Neural cell (in vitro differentiated cells): ENCODE data around the gene NELFE. TPM values are rescaled to one million over a fixed set of nuclear protein-coding genes. Genes with fewer than 3 reads are reported as not detected.
"Not testable (repeated sequence)": the region's sequence is repeated elsewhere in the genome, so short reads cannot be mapped to it uniquely, and the experiment has no call there.

Experiments used
- H2AFZ ChIP-seq: fragments of 200-600, 300-800 bp; sonication (generic), shearing (Covaris generic); 2 replicates; pipeline ENCODE4 v1.6.0; 2014; ENCODE audit warnings: low read depth, mild to moderate bottlenecking, antibody characterized with exemption, low read length, moderate library complexity
- H3F3A ChIP-seq: fragments of 200-600 bp; shearing (Covaris generic); 2 replicates; pipeline ENCODE4 v1.6.1; 2016; ENCODE audit warnings: mild to moderate bottlenecking, moderate library complexity, mixed read lengths, antibody characterized with exemption, low read length; ENCODE audit not compliant: insufficient read depth, poor library complexity, severe bottlenecking
- H3K27ac ChIP-seq: fragments of 200-600, 300-800 bp; sonication (generic), shearing (Covaris generic); 2 replicates; pipeline ENCODE4 v1.5.1; 2014; ENCODE audit warnings: mild to moderate bottlenecking, low read length, moderate library complexity
- H3K27me3 ChIP-seq: fragments of 300-800, 200-600 bp; sonication (generic), shearing (Covaris generic); 2 replicates; pipeline ENCODE4 v1.6.0; 2014; ENCODE audit warnings: mild to moderate bottlenecking, low read depth, low read length, moderate library complexity; ENCODE audit not compliant: insufficient read depth
- H3K36me3 ChIP-seq: fragments of 300-800, 200-600 bp; sonication (generic), shearing (Covaris generic); 2 replicates; pipeline ENCODE4 v1.5.1; 2014; ENCODE audit warnings: mild to moderate bottlenecking, antibody characterized with exemption, low read length, moderate library complexity; ENCODE audit not compliant: insufficient read depth
- H3K4me2 ChIP-seq: fragments of 300-800, 200-600 bp; sonication (generic), shearing (Covaris generic); 2 replicates; pipeline ENCODE4 v1.6.0; 2014; ENCODE audit warnings: mild to moderate bottlenecking, low read length
- H3K4me3 ChIP-seq: fragments of 300-800, 200-600 bp; sonication (generic), shearing (Covaris generic); 2 replicates; pipeline ENCODE4 v1.5.1; 2014; ENCODE audit warnings: mild to moderate bottlenecking, low read length, moderate library complexity
- H3K79me2 ChIP-seq: fragments of 200-600 bp; shearing (Covaris generic); replicated peaks from 2 replicates; pipeline ENCODE4 v1.6.0; 2014; ENCODE audit warnings: mild to moderate bottlenecking, low read length, moderate library complexity; ENCODE audit not compliant: insufficient read depth
- H3K9ac ChIP-seq: fragments of 300-800, 200-600 bp; sonication (generic), shearing (Covaris generic); 2 replicates; pipeline ENCODE4 v1.6.1; 2016; ENCODE audit warnings: mild to moderate bottlenecking, low read length, mixed read lengths
- H3K9me2 ChIP-seq: fragments of 200-600 bp; shearing (Covaris generic); 2 replicates; pipeline ENCODE4 v1.6.1; 2016; ENCODE audit warnings: mild to moderate bottlenecking, low read length, mixed read lengths; ENCODE audit not compliant: insufficient read depth
- H3K9me3 ChIP-seq: fragments of 200-600, 300-800 bp; sonication (generic), shearing (Covaris generic); 2 replicates; pipeline ENCODE4 v1.6.1; 2016; ENCODE audit warnings: mild to moderate bottlenecking, mixed run types, low read length, moderate library complexity, mixed read lengths
- H4K20me1 ChIP-seq: fragments of 200-600 bp; shearing (Covaris generic); 2 replicates; pipeline ENCODE4 v1.6.1; 2016; ENCODE audit warnings: mild to moderate bottlenecking, mixed run types; ENCODE audit not compliant: insufficient read depth
- polyA plus RNA-seq: library from polyadenylated mRNA; depleted of rRNA; stranded (reverse); fragments of >200 nt; gene quantifications from 2 replicates; pipeline ENCODE4 v1.2.3, GENCODE V29; 2014

NELFE gene
- polyA plus RNA-seq, 1 donor from 2014 or later: 103 TPM

DNA sequence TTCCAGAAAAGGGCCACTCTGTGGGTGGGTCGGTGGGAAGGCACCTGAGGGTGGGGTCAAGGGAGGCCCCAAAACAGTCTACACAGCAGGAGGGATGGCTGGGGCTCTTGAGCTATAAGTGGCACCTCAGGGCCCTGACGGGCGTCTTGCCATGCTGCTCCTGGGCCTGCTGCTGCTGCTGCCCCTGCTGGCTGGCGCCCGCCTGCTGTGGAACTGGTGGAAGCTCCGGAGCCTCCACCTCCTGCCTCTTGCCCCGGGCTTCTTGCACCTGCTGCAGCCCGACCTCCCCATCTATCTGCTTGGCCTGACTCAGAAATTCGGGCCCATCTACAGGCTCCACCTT lies 46.7 kb upstream of the NELFE start:
- H3K27ac ChIP-seq, H3K27me3 ChIP-seq, H3K36me3 ChIP-seq, H3K79me2 ChIP-seq, H3F3A ChIP-seq, H3K4me3 ChIP-seq, H2AFZ ChIP-seq, H3K9ac ChIP-seq, H3K9me2 ChIP-seq, H3K4me2 ChIP-seq, H4K20me1 ChIP-seq, H3K9me3 ChIP-seq: not testable (repeated sequence)

GRCh38 chr6:32004864-32005537 lies 46.2 kb upstream of the NELFE start:
- not testable (repeated sequence) for H2AFZ ChIP-seq, H3K36me3 ChIP-seq, H3K9me3 ChIP-seq, H3K27ac ChIP-seq, H3K9me2 ChIP-seq, H3K79me2 ChIP-seq, H3K4me3 ChIP-seq, H3F3A ChIP-seq, H3K9ac ChIP-seq, H4K20me1 ChIP-seq, H3K27me3 ChIP-seq, H3K4me2 ChIP-seq

DNA sequence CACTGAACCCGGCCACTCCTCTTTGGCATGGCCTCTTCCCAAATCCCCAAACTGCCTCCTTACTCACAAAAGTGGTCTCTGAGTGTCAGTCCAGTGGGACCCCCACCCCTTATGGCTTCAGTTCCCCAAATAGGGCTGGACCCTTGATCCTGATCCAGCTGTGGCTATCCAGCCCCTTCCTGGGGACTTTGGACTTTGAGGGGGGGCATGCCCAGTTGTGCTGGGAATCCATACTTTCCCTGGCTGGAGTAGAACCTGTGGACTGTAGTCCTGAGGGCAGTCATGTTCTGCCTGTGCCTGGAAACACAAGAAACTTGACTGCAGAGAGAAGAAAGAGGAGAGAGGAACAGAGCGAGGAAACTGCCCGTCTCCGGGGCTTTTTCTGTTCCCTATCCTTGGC lies 45.6 kb upstream of the NELFE start:
- not testable (repeated sequence) for H3K4me3 ChIP-seq, H3K9me2 ChIP-seq, H3K27me3 ChIP-seq, H3K27ac ChIP-seq, H3F3A ChIP-seq, H3K4me2 ChIP-seq, H4K20me1 ChIP-seq, H3K9me3 ChIP-seq, H3K36me3 ChIP-seq, H3K9ac ChIP-seq, H3K79me2 ChIP-seq, H2AFZ ChIP-seq

- H3K9me2 ChIP-seq, H3K27me3 ChIP-seq, H3K27ac ChIP-seq, H3K4me2 ChIP-seq, H3F3A ChIP-seq, H3K4me3 ChIP-seq, H3K79me2 ChIP-seq, H3K9ac ChIP-seq, H3K9me3 ChIP-seq, H2AFZ ChIP-seq, H4K20me1 ChIP-seq, H3K36me3 ChIP-seq: not testable (repeated sequence)
These were observed 44.5 kb upstream of the NELFE start for GRCh38 chr6:32003301-32003700.

- H3K9me2 ChIP-seq, H3K36me3 ChIP-seq, H3K4me3 ChIP-seq, H3K79me2 ChIP-seq, H3K9me3 ChIP-seq, H2AFZ ChIP-seq, H4K20me1 ChIP-seq, H3K27ac ChIP-seq, H3K9ac ChIP-seq, H3F3A ChIP-seq, H3K27me3 ChIP-seq, H3K4me2 ChIP-seq: not testable (repeated sequence)
These were observed 43.9 kb upstream of the NELFE start for GRCh38 chr6:32002546-32003268.

GRCh38 chr6:31996385-31996784 lies 37.6 kb upstream of the NELFE start:
- H3K4me2 ChIP-seq, H3K79me2 ChIP-seq, H2AFZ ChIP-seq, H3K27ac ChIP-seq, H3K9me3 ChIP-seq, H4K20me1 ChIP-seq, H3K9me2 ChIP-seq, H3K9ac ChIP-seq, H3K36me3 ChIP-seq, H3K4me3 ChIP-seq, H3F3A ChIP-seq, H3K27me3 ChIP-seq: not testable (repeated sequence)

GRCh38 chr6:31994421-31994820 lies 35.6 kb upstream of the NELFE start:
- not testable (repeated sequence) for H3K9ac ChIP-seq, H3K27me3 ChIP-seq, H3K79me2 ChIP-seq, H3K4me3 ChIP-seq, H3K9me2 ChIP-seq, H3F3A ChIP-seq, H3K27ac ChIP-seq, H2AFZ ChIP-seq, H3K9me3 ChIP-seq, H3K4me2 ChIP-seq, H3K36me3 ChIP-seq, H4K20me1 ChIP-seq

GRCh38 chr6:31989363-31989762 lies 30.6 kb upstream of the NELFE start:
- H3K9ac ChIP-seq, H3K27ac ChIP-seq, H3K9me3 ChIP-seq, H2AFZ ChIP-seq, H3K4me2 ChIP-seq, H3K9me2 ChIP-seq, H3K4me3 ChIP-seq, H3K36me3 ChIP-seq, H3F3A ChIP-seq, H3K27me3 ChIP-seq, H4K20me1 ChIP-seq, H3K79me2 ChIP-seq: not testable (repeated sequence)
